Spleen (tissue), 7 donors: ENCODE data around the gene MAPK14.

Source experiments
- CTCF ChIP-seq, 11 experiments: fragments of 200-600 bp in 7 of 11; fragments of 450-650 bp in 4 of 11; sonication (generic) in 4 of 11; IDR thresholded peaks in 8 of 11; conservative IDR thresholded peaks in 3 of 11; 1 replicate in 7 of 11; 2 replicates in 4 of 11; pipeline versions ENCODE4 v1.4.0 to v1.8.0; 2016 to 2021; ENCODE audit warnings: antibody characterized with exemption in 11 of 11, inconsistent platforms in 4 of 11, mild to moderate bottlenecking in 1 of 11
- POLR2A ChIP-seq, 3 donors: fragments of 450-650 bp; IDR thresholded peaks; one replicate each; pipeline ENCODE4 v1.5.1; 2017; ENCODE audit warnings: antibody characterized with exemption in 3 of 3, mild to moderate bottlenecking in 1 of 3
- donor health status: DM: no; HTN: no; CAD: no; lungs with moderate emphysema.
- donor health status: DM: no; HTN: no; CAD: no.
- donor health status: DM: no; HTN: no; CAD: no.

GRCh38 chr6:36000451-36000850 lies 27.2 kb upstream of the MAPK14 start:
- TF ChIP-seq CTCF (IDR thresholded peaks at IDR 0.05 in 8 of 11, conservative IDR thresholded peaks at IDR 0.05 in 3 of 11): no peak
- TF ChIP-seq POLR2A (IDR thresholded peaks at IDR 0.05): no peak
